HG02759 (cell line): Measurements from ENCODE around the gene KIR2DL3.
"Not testable (repeated sequence)": the region's sequence is repeated elsewhere in the genome, so short reads cannot be mapped to it uniquely, and the experiment has no call there.

Experiments
- ATAC-seq: cut with Tn5 transposase; IDR thresholded peaks from one replicate; pipeline ENCODE4 v1.9.1; 2021; ENCODE audit warnings: mild to moderate bottlenecking, moderate library complexity; ENCODE audit not compliant: unreplicated experiment

Gene KIR2DL3

GRCh38 chr19:54786091-54786723, 47.9 kb downstream of the KIR2DL3 start:
- ATAC-seq = not testable (repeated sequence)

GRCh38 chr19:54788154-54788553, 49.8 kb downstream of the KIR2DL3 start:
- ATAC-seq = not testable (repeated sequence)

GRCh38 chr19:54790711-54791110, 52.4 kb downstream of the KIR2DL3 start:
- no peak for ATAC-seq

GRCh38 chr19:54791476-54791875, 53.2 kb downstream of the KIR2DL3 start:
- no peak for ATAC-seq

DNA sequence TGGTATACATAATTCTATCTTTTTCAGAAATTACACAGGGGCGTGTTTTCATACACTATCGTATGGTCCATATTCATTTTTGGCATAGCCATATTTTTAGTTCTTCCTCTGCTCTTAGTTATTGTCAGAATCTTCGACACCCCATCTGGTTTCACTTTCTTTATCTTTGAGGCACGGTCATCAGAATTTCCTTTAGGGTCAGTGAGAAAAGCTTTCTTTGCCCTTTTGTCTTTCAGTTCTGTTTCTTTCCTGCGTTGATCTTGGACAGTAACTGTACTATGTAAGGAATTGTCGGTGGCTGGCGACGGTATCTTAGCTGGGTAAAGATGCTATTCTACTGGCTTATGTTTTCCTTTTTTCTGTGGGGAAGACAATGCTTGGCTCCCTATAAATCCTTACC, 54.5 kb downstream of the KIR2DL3 start:
- no peak for ATAC-seq

DNA sequence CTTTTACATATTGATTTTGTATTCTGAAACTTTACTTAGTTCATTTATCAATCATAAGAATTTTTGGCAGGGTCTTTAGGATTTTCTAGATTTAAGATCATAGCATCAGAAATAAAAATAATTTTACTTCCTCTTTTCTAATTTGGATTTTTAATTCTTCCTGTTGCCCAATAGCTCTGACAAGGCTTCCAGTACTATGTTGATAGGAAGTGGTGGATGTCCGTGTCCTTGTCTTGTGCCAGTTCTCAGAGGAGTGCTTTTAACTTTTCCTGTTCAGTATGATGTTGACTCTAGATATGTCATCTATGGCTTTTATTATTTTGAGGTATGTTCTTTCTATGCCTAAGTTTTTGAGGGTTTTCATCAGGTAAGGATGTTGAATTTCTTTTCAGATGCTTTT, 57.4 kb downstream of the KIR2DL3 start:
- no peak for ATAC-seq
